C4-2B (cell line): ENCODE data around the gene BCL2L1.
A peak's percentile ranks its signal among the peaks of the same experiment; 100 is the strongest.
"Not testable (repeated sequence)": the region's sequence is repeated elsewhere in the genome, so short reads cannot be mapped to it uniquely, and the experiment has no call there.

ENCODE experiments used
- H3K27ac ChIP-seq: fragments of 450-650 bp; 2 replicates; pipeline ENCODE4 v1.5.1; 2017
- ZFX ChIP-seq: fragments of 450-650 bp; IDR thresholded peaks from 2 replicates; pipeline ENCODE4 v1.6.1; 2017
- TF ChIP-seq, protein P1 (sequence below): fragments of 450-650 bp; conservative IDR thresholded peaks from 2 replicates; pipeline ENCODE4 v1.5.1; 2017; ENCODE audit warnings: mild to moderate bottlenecking

Gene BCL2L1

DNA sequence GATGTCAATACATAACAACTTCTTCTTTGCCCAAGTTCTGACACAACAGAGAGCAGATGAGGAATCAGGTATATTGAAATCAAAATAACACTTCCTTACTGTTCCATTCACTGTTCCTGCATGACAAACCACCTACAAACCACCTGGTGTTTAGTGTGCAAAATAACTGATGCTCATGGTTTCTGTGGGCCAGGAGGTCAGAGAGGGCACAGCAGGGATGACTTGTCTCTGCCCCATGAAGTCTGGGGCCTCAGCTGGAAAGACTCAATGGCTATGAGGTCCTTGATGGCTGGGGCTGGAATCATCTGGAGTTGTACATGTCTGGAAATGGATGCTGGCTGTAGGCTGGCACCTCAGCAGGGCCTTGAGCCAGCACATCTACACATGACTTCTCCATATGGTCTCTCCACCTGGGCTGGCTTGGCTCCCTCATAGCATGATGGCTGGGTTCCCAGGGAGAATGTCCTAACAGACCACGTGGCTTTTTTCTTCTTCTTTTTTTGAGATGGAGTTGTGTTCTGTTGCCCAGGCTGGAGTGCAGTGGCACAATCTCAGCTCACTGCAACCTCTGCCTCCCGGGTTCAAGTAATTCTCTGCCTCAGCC, 92.4 kb downstream of the BCL2L1 start:
- H3K27ac ChIP-seq = no peak overlapping the region
- TF ChIP-seq, protein P1, sequence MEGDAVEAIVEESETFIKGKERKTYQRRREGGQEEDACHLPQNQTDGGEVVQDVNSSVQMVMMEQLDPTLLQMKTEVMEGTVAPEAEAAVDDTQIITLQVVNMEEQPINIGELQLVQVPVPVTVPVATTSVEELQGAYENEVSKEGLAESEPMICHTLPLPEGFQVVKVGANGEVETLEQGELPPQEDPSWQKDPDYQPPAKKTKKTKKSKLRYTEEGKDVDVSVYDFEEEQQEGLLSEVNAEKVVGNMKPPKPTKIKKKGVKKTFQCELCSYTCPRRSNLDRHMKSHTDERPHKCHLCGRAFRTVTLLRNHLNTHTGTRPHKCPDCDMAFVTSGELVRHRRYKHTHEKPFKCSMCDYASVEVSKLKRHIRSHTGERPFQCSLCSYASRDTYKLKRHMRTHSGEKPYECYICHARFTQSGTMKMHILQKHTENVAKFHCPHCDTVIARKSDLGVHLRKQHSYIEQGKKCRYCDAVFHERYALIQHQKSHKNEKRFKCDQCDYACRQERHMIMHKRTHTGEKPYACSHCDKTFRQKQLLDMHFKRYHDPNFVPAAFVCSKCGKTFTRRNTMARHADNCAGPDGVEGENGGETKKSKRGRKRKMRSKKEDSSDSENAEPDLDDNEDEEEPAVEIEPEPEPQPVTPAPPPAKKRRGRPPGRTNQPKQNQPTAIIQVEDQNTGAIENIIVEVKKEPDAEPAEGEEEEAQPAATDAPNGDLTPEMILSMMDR = no peak

DNA sequence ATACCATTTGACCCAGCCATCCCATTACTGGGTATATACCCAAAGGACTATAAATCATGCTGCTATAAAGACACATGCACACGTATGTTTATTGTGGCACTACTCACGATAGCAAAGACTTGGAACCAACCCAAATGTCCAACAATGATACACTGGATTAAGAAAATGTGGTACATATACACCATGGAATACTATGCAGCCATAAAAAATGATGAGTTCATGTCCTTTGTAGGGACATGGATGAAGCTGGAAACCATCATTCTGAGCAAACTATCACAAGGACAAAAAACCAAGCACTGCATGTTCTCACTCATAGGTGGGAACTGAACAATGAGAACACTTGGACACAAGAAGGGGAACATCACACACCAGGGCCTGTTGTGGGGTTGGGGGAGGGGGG, 94.6 kb downstream of the BCL2L1 start:
- H3K27ac ChIP-seq = not testable (repeated sequence)

DNA sequence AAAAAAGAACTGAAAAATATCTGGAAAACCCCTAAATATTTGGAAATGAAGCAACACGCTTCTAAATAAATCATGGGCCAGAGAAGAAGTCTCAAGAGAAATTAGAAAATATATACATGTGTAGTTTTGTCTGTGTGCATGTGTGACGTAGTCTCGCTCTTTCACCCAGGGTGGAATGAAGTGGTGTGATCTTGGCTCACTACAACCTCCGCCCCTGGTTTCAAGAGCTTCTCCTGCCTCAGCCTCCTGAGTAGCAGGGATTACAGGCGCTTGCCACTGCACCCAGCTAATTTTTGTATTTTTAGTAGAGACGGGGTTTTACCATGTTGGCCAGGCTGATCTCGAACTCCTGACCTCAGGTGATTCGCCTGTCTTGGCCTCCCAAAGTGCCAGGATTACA, 96.1 kb downstream of the BCL2L1 start:
- H3K27ac ChIP-seq = not testable (repeated sequence)

DNA sequence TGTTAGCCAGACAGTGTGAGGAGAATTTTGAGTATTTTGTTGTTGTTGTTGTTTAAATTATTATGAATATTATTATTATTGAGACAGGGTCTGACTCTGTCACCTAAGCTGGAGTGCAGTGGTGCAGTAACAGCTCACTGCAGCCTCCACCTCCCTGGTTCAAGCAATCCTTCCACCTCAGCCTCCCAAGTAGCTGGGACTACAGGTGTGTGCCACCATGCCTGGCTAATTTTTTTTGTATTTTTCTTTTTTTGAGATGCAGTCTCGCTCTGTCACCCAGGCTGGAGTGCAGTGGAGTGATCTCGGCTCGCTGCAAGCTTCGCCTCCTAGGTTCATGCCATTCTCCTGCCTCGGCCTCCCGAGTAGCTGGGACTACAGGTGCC, 99.6 kb downstream of the BCL2L1 start:
- peak overlapping the region; percentile 66 for H3K27ac ChIP-seq

DNA sequence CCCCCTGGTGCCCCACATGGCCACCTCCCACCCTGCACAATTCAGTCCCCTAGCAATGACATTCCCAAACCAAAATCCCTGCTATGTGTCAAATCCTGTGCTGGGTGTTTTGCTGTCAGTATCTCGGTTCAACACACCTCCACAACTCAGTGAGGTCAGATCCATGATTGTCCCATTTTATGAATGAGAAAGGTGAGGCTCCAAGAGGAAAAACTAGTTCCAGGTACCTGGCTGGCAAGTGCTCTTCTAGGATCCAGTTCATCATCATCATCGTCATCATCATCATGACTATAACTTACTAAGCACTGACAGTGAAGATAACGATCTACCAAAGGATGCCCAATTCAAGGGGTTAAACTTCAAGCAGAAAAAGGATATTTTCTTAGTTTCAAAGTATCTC, 102.4 kb downstream of the BCL2L1 start:
- no peak for TF ChIP-seq ZFX
- TF ChIP-seq, protein P1 = no peak

DNA sequence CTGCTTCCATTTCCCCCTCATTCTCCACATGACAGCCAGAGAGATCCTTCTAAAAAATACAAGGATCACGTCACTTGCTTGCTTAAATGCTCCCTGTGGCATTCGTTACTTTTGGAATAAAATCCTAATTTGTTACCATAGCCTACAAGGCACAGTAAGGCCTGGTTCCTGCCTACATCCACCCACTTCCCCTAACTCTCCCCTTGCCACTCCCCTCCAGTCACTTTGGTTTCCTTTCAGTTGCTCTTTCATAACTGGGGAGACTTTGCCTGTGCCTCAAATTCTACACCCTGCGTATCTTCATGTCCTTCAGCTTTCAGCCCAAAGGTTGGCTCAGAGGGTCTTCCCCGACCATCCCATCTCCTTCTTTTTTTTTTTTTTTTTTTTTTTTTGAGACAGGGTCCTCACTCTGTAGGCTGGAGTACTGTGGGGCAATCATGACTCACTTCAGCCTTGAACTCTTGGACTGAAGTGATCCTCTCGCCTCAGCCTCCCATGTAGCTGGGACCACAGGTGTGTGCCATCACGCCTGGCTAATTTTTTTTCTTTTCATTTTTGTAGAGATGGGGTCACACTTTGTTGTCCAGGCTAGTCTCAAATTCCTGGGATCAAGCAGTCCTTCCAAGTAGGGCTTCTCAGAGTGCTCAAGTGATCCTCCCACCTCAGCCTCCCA, 105.1 kb downstream of the BCL2L1 start:
- H3K27ac ChIP-seq = no peak overlapping the region
- TF ChIP-seq, protein P1 = no peak
- TF ChIP-seq ZFX = no peak

More for the DNA sequence above, 102.4 kb downstream of the BCL2L1 start:
- H3K27ac ChIP-seq = no peak overlapping the region

DNA sequence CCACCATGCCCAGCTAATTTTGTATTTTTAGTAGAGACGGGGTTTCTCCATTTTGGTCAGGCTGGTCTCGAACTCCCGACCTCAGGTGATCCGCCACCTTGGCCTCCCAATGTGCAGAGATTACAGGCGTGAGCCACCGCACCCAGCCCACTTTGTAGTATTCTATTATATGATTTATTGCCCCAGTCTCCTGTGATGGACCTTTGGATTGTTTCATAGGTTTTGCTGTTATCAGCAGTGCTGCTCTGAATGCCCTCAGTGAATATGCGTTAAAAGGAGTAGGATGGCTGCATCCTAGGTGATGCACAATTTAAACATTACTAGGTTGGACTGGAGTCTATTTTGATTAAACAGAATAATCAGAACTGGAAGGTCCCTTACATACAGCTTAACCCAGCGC, 107.3 kb downstream of the BCL2L1 start:
- no peak overlapping the region for H3K27ac ChIP-seq
- no peak for TF ChIP-seq ZFX
- TF ChIP-seq, protein P1 = no peak
